Gastrocnemius medialis (tissue), 4 donors: ENCODE data around the gene FOSL2.

Experiments
- CTCF ChIP-seq, 5 experiments: fragments of 450-650 bp in 3 of 5; fragments of 200-600 bp in 2 of 5; sonication (generic) in 2 of 5; IDR thresholded peaks in 4 of 5; conservative IDR thresholded peaks in 1 of 5; 1 replicate in 4 of 5; 2 replicates in 1 of 5; pipeline ENCODE4 v1.5.1; 2016 to 2019; ENCODE audit warnings: antibody characterized with exemption in 5 of 5, mild to moderate bottlenecking in 3 of 5, moderate library complexity in 3 of 5
- POLR2A ChIP-seq, 2 donors: fragments of 450-650 bp; IDR thresholded peaks; one replicate each; pipeline ENCODE4 v1.6.1; 2017; ENCODE audit warnings: antibody characterized with exemption in 2 of 2, mild to moderate bottlenecking in 2 of 2, moderate library complexity in 2 of 2

DNA sequence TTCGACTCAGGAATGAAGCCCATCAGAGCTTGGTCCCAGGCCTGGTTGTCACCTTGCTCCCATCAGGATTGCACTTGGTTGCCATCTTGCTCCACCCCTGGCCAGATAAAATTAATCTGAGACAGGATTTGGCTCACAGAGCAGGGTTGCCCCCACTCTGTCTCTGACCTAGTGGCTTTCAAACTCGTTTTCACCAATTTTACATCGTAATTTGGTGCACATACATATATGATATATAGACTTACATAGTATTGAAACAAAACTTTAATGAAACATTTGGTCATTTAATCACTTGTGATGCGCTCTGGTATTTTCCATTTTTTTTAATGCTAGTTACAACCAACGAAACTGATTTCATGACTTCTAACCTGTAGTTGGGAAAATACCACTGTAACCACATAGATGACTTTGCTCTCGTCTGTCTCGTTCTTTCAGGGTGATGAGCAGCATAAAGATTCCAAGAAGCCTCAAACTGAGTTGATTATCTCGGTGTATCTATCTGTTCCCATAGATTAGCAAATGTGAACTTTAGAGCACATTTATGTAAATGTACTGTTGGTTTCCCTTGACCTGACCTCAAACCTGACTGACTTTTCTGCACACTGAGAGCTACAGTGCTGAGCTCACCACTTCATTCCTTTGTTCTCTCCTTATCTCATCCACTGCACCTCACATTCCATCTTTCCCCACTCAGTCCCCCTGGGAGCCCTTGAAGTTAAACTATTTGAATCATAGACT lies 72.7 kb downstream of the FOSL2 start:
- TF ChIP-seq CTCF (IDR thresholded peaks at IDR 0.05 in 4 of 5, conservative IDR thresholded peaks at IDR 0.05 in 1 of 5) (no peak), POLR2A (IDR thresholded peaks at IDR 0.05) (no peak)
